ENCODE results near the gene CD6. TPM values are rescaled to one million over a fixed set of nuclear protein-coding genes. Genes with fewer than 3 reads are reported as not detected.
"Not testable (repeated sequence)": the region's sequence is repeated elsewhere in the genome, so short reads cannot be mapped to it uniquely, and the experiment has no call there.

Gene CD6
- polyA plus RNA-seq, 6 donors from 2014 or later = 6.4 to 25.2 (median 10.8) TPM

DNA sequence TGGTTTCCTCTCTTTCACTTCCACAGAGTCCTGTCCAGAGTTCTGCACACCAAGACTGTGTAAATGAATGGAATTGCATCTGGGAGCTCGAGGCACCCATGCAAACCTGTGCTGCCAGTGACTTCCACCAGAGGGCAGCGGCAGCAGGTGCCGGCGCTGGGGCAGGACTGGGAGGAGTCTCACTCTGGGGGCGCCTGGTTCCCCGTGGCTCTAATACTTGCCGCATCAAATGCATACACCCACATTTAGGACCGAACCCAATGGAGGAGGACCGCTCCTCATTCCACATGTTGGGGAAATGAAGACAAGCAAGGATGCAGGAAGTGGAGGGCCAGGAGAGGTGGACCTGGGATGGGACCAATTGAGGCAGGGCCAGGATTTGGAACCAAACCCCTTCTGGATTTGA lies 1.1 kb upstream of the CD6 start:
- DNase-seq (peak; percentile 67), ATAC-seq (ENCODE audit: low read depth in 2 of 2) (peak; percentile 78 to 83)
- Mint-ChIP-seq H3K27me3 (no peaks in the 10 kb centered on the region), H3K9me3 (peaks cover 0 to 6% (median 0%) of the 10 kb centered on the region in 7 donors), H3K4me1 (peaks cover 32 to 47% (median 40%) of the 10 kb centered on the region in 3 donors), H3K27ac (peak overlapping the region; percentile 85 to 89 (median 86)), H3K4me3 (peak overlapping the region in 7 of 8 donors; percentile 24 to 64 (median 44)), H3K36me3 (no peaks in the 10 kb centered on the region)

DNA sequence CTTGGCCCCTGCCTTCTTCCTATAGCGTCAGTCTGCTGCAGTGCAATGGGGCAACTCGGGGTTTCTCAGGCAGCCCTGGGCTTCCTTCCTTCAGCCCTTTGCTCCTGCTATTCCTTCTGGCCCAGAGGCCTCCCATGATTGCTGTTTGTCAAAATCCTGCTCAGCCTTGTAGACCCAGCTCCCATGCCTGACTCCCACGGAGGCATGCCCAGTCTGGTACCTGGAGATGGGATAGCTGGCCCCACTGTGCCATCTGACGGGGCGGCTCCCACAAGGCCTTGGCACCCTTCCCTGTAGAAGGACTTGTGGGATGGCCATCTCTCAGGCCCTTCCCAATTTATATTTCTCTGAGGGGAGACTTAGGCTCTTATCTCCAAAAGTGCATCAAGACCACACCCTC lies 590 bp upstream of the CD6 start:
- ATAC-seq (ENCODE audit: low read depth in 2 of 2) (no peak), DNase-seq (no peak)
- Mint-ChIP-seq H3K27ac (peak overlapping the region in 5 of 6 donors; percentile 82 to 91 (median 86)), H3K36me3 (no peaks in the 10 kb centered on the region), H3K4me3 (peak overlapping the region in 7 of 8 donors; percentile 68 to 93 (median 87)), H3K4me1 (peaks cover 32 to 49% (median 40%) of the 10 kb centered on the region in 3 donors), H3K9me3 (peaks cover 0 to 6% (median 0%) of the 10 kb centered on the region in 7 donors), H3K27me3 (no peaks in the 10 kb centered on the region)

DNA sequence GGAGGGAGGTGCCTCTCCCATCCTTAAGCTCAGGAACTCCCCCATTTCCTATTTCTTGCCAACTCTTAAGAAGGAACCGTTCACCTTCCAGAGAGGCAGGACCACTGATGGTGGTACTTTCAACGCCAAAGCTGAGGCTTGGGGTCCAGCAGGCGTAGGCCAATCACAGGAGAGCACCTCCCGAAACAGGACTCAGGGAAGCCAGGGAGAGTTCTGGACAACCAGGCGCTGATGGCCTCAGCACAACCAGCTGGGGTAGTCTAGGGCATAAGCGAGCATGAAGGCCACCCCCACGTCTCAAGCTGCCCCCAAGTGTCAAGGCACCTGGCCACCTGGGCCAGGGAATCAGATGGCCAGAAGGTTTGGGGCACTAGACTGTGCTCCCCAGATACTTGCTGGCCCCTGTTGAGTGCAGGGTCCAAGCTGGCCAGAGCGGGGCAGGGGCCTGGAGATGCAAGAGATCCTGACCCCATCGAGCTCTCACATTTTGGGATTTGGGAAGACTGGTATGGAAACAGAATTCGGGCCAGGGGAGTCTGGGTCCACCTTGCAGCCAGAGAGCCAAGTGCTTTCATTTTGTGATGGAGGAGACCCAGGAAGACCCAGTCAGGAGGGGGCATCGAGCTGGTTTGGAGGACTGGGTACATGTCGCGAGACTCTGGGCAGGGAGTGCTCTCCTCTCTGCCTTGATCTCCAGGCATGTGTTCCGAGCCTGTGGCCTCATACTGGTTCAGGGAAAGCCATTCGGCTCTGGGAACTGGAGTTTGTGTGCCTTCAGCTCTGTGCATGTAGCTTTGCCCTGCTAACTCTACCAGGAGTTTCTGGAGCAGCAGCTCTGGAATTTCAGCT lies 926 bp downstream of the CD6 start:
- no peaks in the 10 kb centered on the region for H3K27me3 Mint-ChIP-seq
- no peak for DNase-seq
- peak overlapping the region in 5 of 6 donors; percentile 21 to 93 (median 86) for H3K27ac Mint-ChIP-seq
- peak overlapping the region; percentile 68 to 93 (median 88) for H3K4me3 Mint-ChIP-seq
- peaks cover 35 to 58% (median 44%) of the 10 kb centered on the region in 3 donors for H3K4me1 Mint-ChIP-seq
- ATAC-seq (ENCODE audit: low read depth in 2 of 2) = no peak
- H3K36me3 Mint-ChIP-seq = no peaks in the 10 kb centered on the region
- H3K9me3 Mint-ChIP-seq = peaks cover 0 to 6% (median 0%) of the 10 kb centered on the region in 7 donors

- peak overlapping the region in 4 of 6 donors; percentile 1 to 93 (median 62) for H3K27ac Mint-ChIP-seq
These were observed 2.2 kb downstream of the CD6 start for GRCh38 chr11:60973699-60974098.

DNA sequence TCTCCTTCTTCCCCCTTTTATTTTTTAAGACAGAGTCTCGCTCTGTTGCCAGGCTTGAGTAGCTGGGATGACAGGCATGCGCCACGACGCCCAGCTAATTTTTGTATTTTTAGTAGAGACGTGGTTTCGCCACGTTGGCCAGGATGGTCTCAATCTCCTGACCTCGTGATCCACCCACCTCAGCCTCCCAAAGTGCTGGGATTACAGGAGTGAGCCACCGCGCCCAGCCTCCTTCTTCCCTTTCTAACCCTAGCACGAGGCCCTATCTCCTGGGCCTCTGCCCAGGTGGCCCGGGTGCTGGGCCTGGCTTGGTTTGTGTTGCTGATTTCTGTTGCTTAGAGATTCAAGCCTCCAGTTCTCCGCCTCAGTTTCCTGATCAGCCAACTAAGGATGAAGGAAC lies 2.8 kb downstream of the CD6 start:
- not testable (repeated sequence) for H3K9me3 Mint-ChIP-seq; H3K27me3 Mint-ChIP-seq; DNase-seq; ATAC-seq (ENCODE audit: low read depth in 2 of 2); H3K36me3 Mint-ChIP-seq
- Mint-ChIP-seq H3K4me1 (peaks cover 39 to 72% (median 55%) of the 10 kb centered on the region in 3 donors), H3K4me3 (peak overlapping the region in 4 of 8 donors; percentile 39 to 59 (median 47)), H3K27ac (peak overlapping the region in 3 of 6 donors; percentile 40 to 93 (median 56))

More at GRCh38 chr11:60973699-60974098, 2.2 kb downstream of the CD6 start:
- Mint-ChIP-seq H3K36me3 (no peaks in the 10 kb centered on the region), H3K9me3 (no peaks in the 10 kb centered on the region), H3K4me1 (peaks cover 39 to 71% (median 55%) of the 10 kb centered on the region in 3 donors), H3K4me3 (peak overlapping the region in 5 of 8 donors; percentile 51 to 89 (median 59)), H3K27me3 (no peaks in the 10 kb centered on the region)
- ATAC-seq (ENCODE audit: low read depth in 2 of 2) = no peak
- DNase-seq = no peak

GRCh38 chr11:60974726-60975125 lies 3.2 kb downstream of the CD6 start:
- Mint-ChIP-seq H3K4me3 (peak overlapping the region in 2 of 8 donors; percentile 39 to 41), H3K36me3 (no peaks in the 10 kb centered on the region), H3K9me3 (no peaks in the 10 kb centered on the region), H3K4me1 (peaks cover 39 to 72% (median 55%) of the 10 kb centered on the region in 3 donors), H3K27ac (peak overlapping the region in 1 of 6 donors; percentile 56), H3K27me3 (no peaks in the 10 kb centered on the region)
- no peak for ATAC-seq (ENCODE audit: low read depth in 2 of 2)
- no peak for DNase-seq

DNA sequence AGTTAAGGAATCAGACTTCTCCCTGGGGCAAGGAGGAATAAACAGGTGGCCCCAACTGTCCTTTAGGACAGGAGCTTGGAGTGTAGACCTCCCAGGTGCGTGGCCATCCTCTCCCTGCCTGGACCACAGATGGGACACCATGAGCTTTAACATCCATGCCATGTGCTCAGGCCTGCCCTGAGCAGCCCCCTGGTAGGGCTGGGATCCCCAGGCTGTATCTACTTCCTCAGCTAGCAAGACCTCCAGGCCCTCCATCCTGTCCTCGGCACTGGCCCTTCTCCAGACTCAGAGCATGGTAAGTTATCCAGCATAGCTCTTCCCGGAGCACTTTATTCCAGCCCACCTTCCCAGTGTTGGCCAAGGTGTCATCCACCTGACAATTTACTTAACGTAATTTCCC lies 5.7 kb downstream of the CD6 start:
- Mint-ChIP-seq H3K36me3 (no peaks in the 10 kb centered on the region), H3K27me3 (no peaks in the 10 kb centered on the region), H3K4me3 (peak overlapping the region in 3 of 8 donors; percentile 45 to 77 (median 49)), H3K4me1 (peaks cover 21 to 55% (median 33%) of the 10 kb centered on the region in 3 donors), H3K9me3 (no peaks in the 10 kb centered on the region), H3K27ac (peak overlapping the region in 3 of 6 donors; percentile 16 to 96 (median 75))
- ATAC-seq (ENCODE audit: low read depth in 2 of 2) (no peak), DNase-seq (no peak)

GRCh38 chr11:60977836-60978235 lies 6.4 kb downstream of the CD6 start:
- Mint-ChIP-seq H3K4me1 (peaks cover 15 to 53% (median 27%) of the 10 kb centered on the region in 3 donors), H3K27me3 (no peaks in the 10 kb centered on the region), H3K4me3 (peak overlapping the region in 3 of 8 donors; percentile 49 to 77 (median 55)), H3K9me3 (no peaks in the 10 kb centered on the region), H3K36me3 (no peaks in the 10 kb centered on the region), H3K27ac (peak overlapping the region in 4 of 6 donors; percentile 16 to 96 (median 80))
- no peak for DNase-seq
- no peak for ATAC-seq (ENCODE audit: low read depth in 2 of 2)

DNA sequence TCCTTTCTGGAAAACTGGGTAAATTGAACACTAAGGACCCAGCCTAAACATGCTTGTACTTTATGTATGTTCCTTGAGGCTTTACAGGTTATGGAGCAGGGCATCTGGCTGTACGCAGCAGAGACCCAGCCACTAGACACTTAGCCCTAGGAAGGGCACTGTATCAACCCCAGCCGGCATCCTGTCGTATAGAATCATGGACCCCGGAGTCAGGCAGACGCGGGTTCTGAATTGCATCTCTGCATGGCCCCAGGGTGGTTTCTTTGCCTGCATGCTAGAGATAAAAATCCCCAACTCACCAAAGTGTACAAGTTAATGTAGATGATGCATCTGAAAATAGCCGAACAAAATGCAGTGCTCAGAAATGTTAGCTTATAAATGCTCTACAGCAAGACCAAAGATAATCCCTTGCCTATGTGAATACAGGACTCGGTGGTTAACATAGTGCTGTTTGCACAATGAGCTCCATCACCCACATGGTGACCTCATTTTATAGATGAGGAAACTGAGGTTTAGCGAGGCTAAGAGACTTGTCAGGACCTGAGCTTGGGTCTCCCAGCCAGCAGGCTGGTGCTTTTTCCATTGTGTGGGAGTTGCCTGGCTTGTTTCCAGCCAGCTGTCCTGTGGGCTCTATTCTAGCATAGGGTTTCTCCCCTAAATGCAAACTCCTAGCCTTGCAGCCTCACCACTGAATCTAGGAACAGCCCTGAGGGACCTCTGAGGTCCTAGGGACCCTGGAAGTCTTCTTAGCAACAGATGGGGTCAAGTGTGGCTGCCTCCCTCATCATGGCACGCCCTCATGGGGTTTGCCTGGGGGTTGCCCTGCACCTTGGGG lies 7.3 kb downstream of the CD6 start:
- H3K4me3 Mint-ChIP-seq = no peak overlapping the region
- ATAC-seq (ENCODE audit: low read depth in 2 of 2) (no peak), DNase-seq (no peak)
- peak overlapping the region in 1 of 6 donors; percentile 57 for H3K27ac Mint-ChIP-seq
- H3K36me3 Mint-ChIP-seq = no peaks in the 10 kb centered on the region
- H3K9me3 Mint-ChIP-seq = no peaks in the 10 kb centered on the region
- no peaks in the 10 kb centered on the region for H3K27me3 Mint-ChIP-seq
- H3K4me1 Mint-ChIP-seq = peaks cover 14 to 51% (median 33%) of the 10 kb centered on the region in 3 donors

GRCh38 chr11:60981515-60981914 lies 10.0 kb downstream of the CD6 start:
- Mint-ChIP-seq H3K27ac (peak overlapping the region in 1 of 6 donors; percentile 53), H3K9me3 (no peaks in the 10 kb centered on the region), H3K4me3 (no peak overlapping the region), H3K36me3 (no peaks in the 10 kb centered on the region), H3K27me3 (no peaks in the 10 kb centered on the region), H3K4me1 (peaks cover 26 to 60% (median 33%) of the 10 kb centered on the region in 3 donors)
- ATAC-seq (ENCODE audit: low read depth in 2 of 2) (no peak), DNase-seq (no peak)

GRCh38 chr11:60982184-60982583 lies 10.7 kb downstream of the CD6 start:
- ATAC-seq (ENCODE audit: low read depth in 2 of 2) (no peak), DNase-seq (no peak)
- no peaks in the 10 kb centered on the region for H3K36me3 Mint-ChIP-seq
- H3K9me3 Mint-ChIP-seq = no peaks in the 10 kb centered on the region
- H3K27me3 Mint-ChIP-seq = no peaks in the 10 kb centered on the region
- H3K4me3 Mint-ChIP-seq = no peak overlapping the region
- H3K4me1 Mint-ChIP-seq = peaks cover 27 to 61% (median 38%) of the 10 kb centered on the region in 3 donors
- peak overlapping the region in 1 of 6 donors; percentile 42 for H3K27ac Mint-ChIP-seq

GRCh38 chr11:60984149-60984548 lies 12.7 kb downstream of the CD6 start:
- Mint-ChIP-seq H3K4me3 (peak overlapping the region in 1 of 8 donors; percentile 1), H3K9me3 (no peaks in the 10 kb centered on the region), H3K27me3 (no peaks in the 10 kb centered on the region), H3K4me1 (peaks cover 28 to 64% (median 30%) of the 10 kb centered on the region in 3 donors), H3K36me3 (no peaks in the 10 kb centered on the region), H3K27ac (peak overlapping the region in 4 of 6 donors; percentile 8 to 70 (median 32))
- DNase-seq (no peak), ATAC-seq (ENCODE audit: low read depth in 2 of 2) (no peak)

DNA sequence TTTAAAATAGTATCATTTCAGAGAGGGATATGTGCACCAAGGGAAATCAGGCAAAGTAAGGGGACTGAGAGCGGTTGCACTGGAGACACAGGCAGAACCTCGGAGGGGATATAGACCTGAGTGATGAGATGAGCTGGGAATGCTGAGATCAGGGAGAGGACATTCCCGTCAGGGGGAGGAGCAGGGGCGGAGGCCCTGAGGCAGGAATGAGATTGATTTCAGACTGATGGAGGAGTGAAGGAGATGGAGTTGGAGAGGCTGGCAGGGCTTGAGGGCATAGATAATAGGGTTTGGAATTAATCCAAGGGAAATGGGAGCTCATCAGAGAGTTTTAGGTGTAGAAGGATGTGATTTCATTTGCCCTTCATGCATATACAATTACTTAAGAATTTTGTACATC lies 13.2 kb downstream of the CD6 start:
- Mint-ChIP-seq H3K27ac (peak overlapping the region in 2 of 6 donors; percentile 26 to 82), H3K4me1 (peaks cover 32 to 69% (median 35%) of the 10 kb centered on the region in 3 donors), H3K9me3 (no peaks in the 10 kb centered on the region), H3K36me3 (no peaks in the 10 kb centered on the region), H3K27me3 (no peaks in the 10 kb centered on the region), H3K4me3 (peak overlapping the region in 3 of 8 donors; percentile 9 to 77 (median 63))
- DNase-seq (no peak), ATAC-seq (ENCODE audit: low read depth in 2 of 2) (no peak)
